K562 (cell line): ENCODE measurements around the gene RAB1B. TPM values are rescaled to one million over a fixed set of nuclear protein-coding genes. Genes with fewer than 3 reads are reported as not detected.

ENCODE experiments used
- CLOCK ChIP-seq: fragments of 250-450 bp; sonication (Bioruptor Pico); IDR thresholded peaks from 2 replicates; pipeline ENCODE4 v1.4.0; 2020; ENCODE audit warnings: mild to moderate bottlenecking, moderate library complexity, borderline replicate concordance
- HDGF ChIP-seq: fragments of 450-650 bp; IDR thresholded peaks from 2 replicates; pipeline ENCODE4 v1.6.1; 2016
- MBD1 ChIP-seq: fragments of 250-450 bp; sonication (Bioruptor Pico); IDR thresholded peaks from 2 replicates; pipeline ENCODE4 v1.8.0; 2022; ENCODE audit warnings: inconsistent platforms
- MNT ChIP-seq, 2 experiments: fragments of 450-650 bp; conservative IDR thresholded peaks; 2 replicates each; pipeline ENCODE4 v1.6.1; 2017; ENCODE audit warnings: mild to moderate bottlenecking in 2 of 2, moderate library complexity in 2 of 2
- NFYB ChIP-seq: IDR thresholded peaks from 2 replicates; pipeline ENCODE4 v1.6.1; 2011; ENCODE audit warnings: mild to moderate bottlenecking, moderate library complexity; ENCODE audit not compliant: insufficient read length; ENCODE audit errors: extremely low read depth
- NR2C2 ChIP-seq, 2 experiments: fragments of 200-800 bp in 1 of 2; sonication (Bioruptor generic) in 1 of 2; sonication (generic) in 1 of 2; formaldehyde crosslinking in 1 of 2; IDR thresholded peaks; 2 replicates each; pipeline versions ENCODE4 v1.6.1 to v1.8.0; 2016 to 2022; ENCODE audit warnings: mild to moderate bottlenecking in 1 of 2, missing compliant biosample characterization in 1 of 2, missing genetic modification characterization in 1 of 2, missing genetic modification reagents in 1 of 2
- PRDM10 ChIP-seq: fragments of 450-650 bp; IDR thresholded peaks from 2 replicates; pipeline ENCODE4 v1.6.1; 2018; ENCODE audit not compliant: partially characterized antibody
- RCOR1 ChIP-seq, 2 experiments: IDR thresholded peaks; 2 replicates each; pipeline ENCODE4 v1.6.1; 2012; ENCODE audit warnings: low read depth in 2 of 2, low read length in 2 of 2, borderline replicate concordance in 1 of 2, improper control_type of control experiment in 1 of 2
- TBL1XR1 ChIP-seq, 2 experiments: IDR thresholded peaks; 2 replicates each; pipeline ENCODE4 v1.6.1; 2012; ENCODE audit warnings: improper control_type of control experiment in 2 of 2, low read length in 2 of 2, mild to moderate bottlenecking in 1 of 2
- YY1 ChIP-seq, 3 experiments: IDR thresholded peaks; 2 replicates each; pipeline ENCODE4 v1.6.1; 2011; ENCODE audit warnings: low read length in 2 of 3, mild to moderate bottlenecking in 2 of 3, moderate library complexity in 2 of 3, borderline replicate concordance in 1 of 3, control low read depth in 1 of 3, low read depth in 1 of 3; ENCODE audit not compliant: insufficient read depth in 3 of 3, insufficient replicate concordance in 2 of 3, control insufficient read depth in 1 of 3, insufficient read length in 1 of 3; ENCODE audit errors: extremely low read depth in 1 of 3
- ZBTB12 ChIP-seq: fragments of 250-450 bp; sonication (Bioruptor Pico); IDR thresholded peaks from 2 replicates; pipeline ENCODE4 v1.4.0; 2020
- ZFX ChIP-seq: sonication (generic); formaldehyde crosslinking; IDR thresholded peaks from 2 replicates; pipeline ENCODE4 v1.8.0; 2022; ENCODE audit warnings: mild to moderate bottlenecking, missing genetic modification reagents, moderate library complexity
- ZNF57 ChIP-seq: fragments of 450-650 bp; formaldehyde crosslinking; IDR thresholded peaks from 2 replicates; pipeline ENCODE4 v1.4.0; 2020; ENCODE audit warnings: mild to moderate bottlenecking, moderate library complexity
- polyA plus RNA-seq, 8 experiments: library from polyadenylated mRNA; depleted of rRNA in 4 of 8; stranded (reverse) in 5 of 8; unstranded in 3 of 8; fragments of >200 nt; fragmentation: Nextera tagmentation in 2 of 8; fragmentation: Illumina TruSeq in 1 of 8; extraction: Ambion mirVana in 2 of 8; extraction: Trizol in 1 of 8; gene quantifications; 2 replicates each; pipeline versions ENCODE4 v1.2.1 to v1.2.3, GENCODE V29; 2011 to 2014; ENCODE audit warnings: inconsistent platforms in 1 of 8, missing spikeins in 1 of 8
- total RNA-seq, 7 experiments: library from RNA; depleted of rRNA in 6 of 7; stranded (reverse); fragments of >200 nt in 6 of 7; fragmentation: Illumina TruSeq in 2 of 7; extraction: Trizol in 2 of 7; gene quantifications; 2 replicates each; pipeline versions ENCODE4 v1.2.1 to v1.2.3, GENCODE V29; 2011 to 2021; ENCODE audit warnings: low replicate concordance in 1 of 7

RAB1B gene
- total and polyA plus RNA-seq, 9 of the 15 experiments (the other 6 are each of a cell fraction or from before 2014, with no cell fraction given) = 5.6 to 146 (median 98.6) TPM

GRCh38 chr11:66267379-66268243 lies 828 bp upstream of the RAB1B start (continued):
- TF ChIP-seq NR2C2 (CRISPR knock-in tag; IDR thresholded peaks at IDR 0.05) (peak; percentile 29; the same call in 1 of the 2 replicates), NR2C2 (tag; IDR thresholded peaks at IDR 0.05) (no peak), HDGF (no peak), CLOCK (CRISPR knock-in tag) (no peak), TBL1XR1 (IDR thresholded peaks at IDR 0.05; ENCODE audit: low read length in 2 of 2) (no peak), YY1 (IDR thresholded peaks at IDR 0.05; ENCODE audit: borderline replicate concordance in 1 of 3, control insufficient read depth in 1 of 3, extremely low read depth in 1 of 3, insufficient read depth in 3 of 3, insufficient read length in 1 of 3, insufficient replicate concordance in 2 of 3, low read depth in 1 of 3, low read length in 2 of 3) (peak in 2 of 3 experiments; percentile 25 to 30), MBD1 (CRISPR knock-in tag) (no peak), ZFX (CRISPR knock-in tag) (peak; percentile 60), ZBTB12 (CRISPR knock-in tag) (no peak), ZNF57 (CRISPR knock-in tag) (no peak), RCOR1 (IDR thresholded peaks at IDR 0.05; ENCODE audit: borderline replicate concordance in 1 of 2, low read depth in 2 of 2, low read length in 2 of 2) (0 out of 4 replicates have a peak, but pooled peaks of 1 of the 2 experiments have one; percentile 2), NFYB (no peak), MNT (conservative IDR thresholded peaks at IDR 0.05) (peak; percentile 41 to 67; a peak in 3 of 4 replicates), PRDM10 (peak; percentile 99)
